GM18951 (cell line): ENCODE data around the gene MAP4K3.
A peak's percentile ranks its signal among the peaks of the same experiment; 100 is the strongest.

Source experiments
- POLR2A ChIP-seq: IDR thresholded peaks from 4 replicates; pipeline ENCODE4 v1.6.1; 2011; ENCODE audit warnings: mild to moderate bottlenecking; ENCODE audit not compliant: insufficient read length, insufficient read depth; ENCODE audit errors: extremely low read depth
- in situ Hi-C: fragments of 300-500 bp; cut with MboI; formaldehyde crosslinking; loops from one replicate; pipeline ENCODE4 v1.12.0; 2022; ENCODE audit warnings: low sequenced_read_pairs, mixed read lengths, inconsistent platforms; ENCODE audit not compliant: unreplicated experiment

The MAP4K3 gene

GRCh38 chr2:39436592-39437521 is at the start of gene MAP4K3:
Gene MAP4K3, minus strand, starts transcription at chr2:39437285. Its CDS starts 298 bp downstream, at chr2:39436987.
- in situ Hi-C loops, result no loop called here
- peak; percentile 77 for TF ChIP-seq POLR2A

- in situ Hi-C loops, result no loop called here
- TF ChIP-seq POLR2A, result no peak
Observed at GRCh38 chr2:39486071-39486470, 49.0 kb upstream of the MAP4K3 start.

- in situ Hi-C loops, result no loop called here
- no peak for TF ChIP-seq POLR2A
Observed at GRCh38 chr2:39484620-39485495, 47.8 kb upstream of the MAP4K3 start.

GRCh38 chr2:39484206-39484605 is 47.1 kb upstream of the MAP4K3 start:
- in situ Hi-C loops, result no loop called here
- TF ChIP-seq POLR2A, result no peak

- in situ Hi-C loops, result no loop called here
- no peak for TF ChIP-seq POLR2A
Observed at GRCh38 chr2:39483534-39483933, 46.4 kb upstream of the MAP4K3 start.

GRCh38 chr2:39481611-39482010 is 44.5 kb upstream of the MAP4K3 start:
- no peak for TF ChIP-seq POLR2A
- in situ Hi-C loops, result no loop called here

GRCh38 chr2:39479696-39480095 is 42.6 kb upstream of the MAP4K3 start:
- in situ Hi-C loops, result no loop called here
- no peak for TF ChIP-seq POLR2A

- no peak for TF ChIP-seq POLR2A
- in situ Hi-C loops, result no loop called here
Observed at GRCh38 chr2:39479053-39479670, 42.1 kb upstream of the MAP4K3 start.

- in situ Hi-C loops, result no loop called here
- TF ChIP-seq POLR2A, result no peak
Observed at GRCh38 chr2:39476524-39476923, 39.4 kb upstream of the MAP4K3 start.

- in situ Hi-C loops, result no loop called here
Observed at GRCh38 chr2:39475006-39475405, 37.9 kb upstream of the MAP4K3 start.

GRCh38 chr2:39470580-39470979 is 33.5 kb upstream of the MAP4K3 start:
- in situ Hi-C loops, result no loop called here
- no peak for TF ChIP-seq POLR2A

More at GRCh38 chr2:39475006-39475405, 37.9 kb upstream of the MAP4K3 start:
- TF ChIP-seq POLR2A, result no peak

GRCh38 chr2:39469807-39470206 is 32.7 kb upstream of the MAP4K3 start:
- in situ Hi-C loops, result no loop called here
- TF ChIP-seq POLR2A, result no peak
